ENCODE results near the gene SDHB. TPM values are rescaled to one million over a fixed set of nuclear protein-coding genes. Genes with fewer than 3 reads are reported as not detected.

The SDHB gene
- total and polyA plus RNA-seq, 2 donors from 2014 or later: 92.0 to 313 TPM

DNA sequence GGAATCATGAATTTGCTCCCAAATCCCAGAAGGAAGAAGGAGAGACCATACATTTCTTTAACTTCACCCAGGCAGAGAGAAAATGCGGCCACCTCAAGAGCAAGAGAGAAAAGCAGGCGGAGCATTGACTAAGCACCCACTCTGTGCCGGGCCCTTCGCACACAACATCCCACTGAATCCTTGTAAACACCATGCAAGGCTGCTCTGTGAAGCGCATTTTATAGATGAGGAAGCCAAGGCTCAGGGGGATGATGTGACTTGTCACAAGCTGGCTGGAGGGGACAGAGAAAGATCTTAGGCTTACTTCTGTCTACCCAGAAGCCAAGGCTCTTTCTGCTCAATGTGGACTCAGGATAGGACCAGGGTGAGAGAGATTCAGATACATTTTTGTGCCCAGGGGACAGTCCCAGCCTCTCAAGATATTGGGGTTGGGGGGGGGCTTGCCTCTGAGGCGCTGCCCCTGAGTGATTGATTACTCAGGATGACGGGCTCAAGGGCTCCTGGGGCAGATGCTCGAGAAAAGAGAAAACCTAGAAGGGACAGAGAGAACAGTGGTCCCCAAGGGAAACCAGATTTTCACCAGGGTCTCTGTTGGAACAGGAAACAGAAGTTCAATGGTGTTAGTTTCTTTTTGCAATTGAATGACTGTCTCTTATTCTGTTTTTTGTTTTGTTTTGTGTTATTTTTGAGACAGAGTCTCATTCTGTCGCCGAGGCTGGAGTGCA is 45.9 kb upstream of the SDHB start:
- no peak overlapping the region for H3K27ac ChIP-seq (ENCODE audit: low read depth in 2 of 2, low read length in 2 of 2)
- no peaks in the 10 kb centered on the region for H3K36me3 ChIP-seq (ENCODE audit: control insufficient read depth in 2 of 3, insufficient read depth in 3 of 3, low read length in 3 of 3)
- no peaks in the 10 kb centered on the region for H3K9me3 ChIP-seq (ENCODE audit: control insufficient read depth in 2 of 3, insufficient read depth in 1 of 3, low read length in 3 of 3)
- intact Hi-C loops (cut with DNase I): no loop called here
- TF ChIP-seq, protein P1, sequence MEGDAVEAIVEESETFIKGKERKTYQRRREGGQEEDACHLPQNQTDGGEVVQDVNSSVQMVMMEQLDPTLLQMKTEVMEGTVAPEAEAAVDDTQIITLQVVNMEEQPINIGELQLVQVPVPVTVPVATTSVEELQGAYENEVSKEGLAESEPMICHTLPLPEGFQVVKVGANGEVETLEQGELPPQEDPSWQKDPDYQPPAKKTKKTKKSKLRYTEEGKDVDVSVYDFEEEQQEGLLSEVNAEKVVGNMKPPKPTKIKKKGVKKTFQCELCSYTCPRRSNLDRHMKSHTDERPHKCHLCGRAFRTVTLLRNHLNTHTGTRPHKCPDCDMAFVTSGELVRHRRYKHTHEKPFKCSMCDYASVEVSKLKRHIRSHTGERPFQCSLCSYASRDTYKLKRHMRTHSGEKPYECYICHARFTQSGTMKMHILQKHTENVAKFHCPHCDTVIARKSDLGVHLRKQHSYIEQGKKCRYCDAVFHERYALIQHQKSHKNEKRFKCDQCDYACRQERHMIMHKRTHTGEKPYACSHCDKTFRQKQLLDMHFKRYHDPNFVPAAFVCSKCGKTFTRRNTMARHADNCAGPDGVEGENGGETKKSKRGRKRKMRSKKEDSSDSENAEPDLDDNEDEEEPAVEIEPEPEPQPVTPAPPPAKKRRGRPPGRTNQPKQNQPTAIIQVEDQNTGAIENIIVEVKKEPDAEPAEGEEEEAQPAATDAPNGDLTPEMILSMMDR (IDR thresholded peaks at IDR 0.05; ENCODE audit: borderline replicate concordance, extremely low read depth, insufficient read depth): no peak
- peaks cover 0 to 6% (median 0%) of the 10 kb centered on the region in 3 donors for H3K4me1 ChIP-seq (ENCODE audit: control insufficient read depth in 2 of 3, insufficient read depth in 2 of 3, low read depth in 1 of 3, low read length in 3 of 3)
- no peak for DNase-seq
- H3K4me3 ChIP-seq (ENCODE audit: low read length in 3 of 3): no peak overlapping the region
- no peak for FAIRE-seq
- no peaks in the 10 kb centered on the region for H3K27me3 ChIP-seq (ENCODE audit: control insufficient read depth, insufficient read depth, low read length)
- H3K9ac ChIP-seq (ENCODE audit: low read length in 3 of 3): no peak overlapping the region

DNA sequence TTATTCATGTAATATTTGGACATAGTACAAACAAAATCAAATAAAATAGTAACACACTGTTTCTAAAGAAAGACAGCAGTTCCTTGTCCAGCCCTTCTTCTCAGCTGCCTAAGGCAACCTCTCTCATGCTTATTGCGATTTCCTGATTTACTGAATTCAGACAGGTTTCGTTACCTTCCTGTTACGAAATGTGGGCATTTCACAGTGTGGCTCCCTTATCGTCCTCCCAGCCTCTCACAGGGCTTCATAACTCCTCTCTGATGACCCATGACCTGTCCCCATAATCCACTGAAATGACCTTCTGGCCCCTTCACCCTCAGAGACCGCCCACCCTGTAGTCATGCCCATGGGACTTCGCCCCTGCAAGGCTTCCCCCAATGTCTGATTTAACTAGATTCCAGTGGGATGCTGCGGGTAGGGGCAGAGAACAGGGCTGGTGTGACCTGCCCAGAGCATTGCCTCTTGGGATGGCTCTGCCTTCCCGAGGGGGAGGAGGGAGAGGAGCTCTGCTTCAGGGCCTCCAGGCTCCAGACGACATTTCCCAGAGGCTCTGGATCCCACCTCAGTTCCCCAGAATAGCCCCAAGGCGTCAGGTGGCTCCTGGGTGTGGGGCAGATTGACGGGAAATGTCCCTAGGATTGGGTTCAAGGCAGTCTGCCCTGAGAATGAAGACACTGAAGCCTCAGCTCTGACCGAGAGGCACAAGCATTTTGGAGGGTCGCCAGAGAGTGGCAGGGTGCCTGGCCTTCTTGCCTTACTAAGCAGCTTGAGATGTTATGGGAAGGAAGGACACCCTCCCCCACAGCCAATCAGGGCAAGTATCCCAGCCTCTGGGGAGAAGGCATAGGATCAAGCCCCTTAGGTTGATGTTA is 44.9 kb upstream of the SDHB start:
- no peaks in the 10 kb centered on the region for H3K9me3 ChIP-seq (ENCODE audit: control insufficient read depth in 2 of 3, insufficient read depth in 1 of 3, low read length in 3 of 3)
- H3K27me3 ChIP-seq (ENCODE audit: control insufficient read depth, insufficient read depth, low read length): no peaks in the 10 kb centered on the region
- intact Hi-C loops (cut with DNase I): no loop called here
- H3K36me3 ChIP-seq (ENCODE audit: control insufficient read depth in 2 of 3, insufficient read depth in 3 of 3, low read length in 3 of 3): no peaks in the 10 kb centered on the region
- peaks cover 0 to 6% (median 0%) of the 10 kb centered on the region in 3 donors for H3K4me1 ChIP-seq (ENCODE audit: control insufficient read depth in 2 of 3, insufficient read depth in 2 of 3, low read depth in 1 of 3, low read length in 3 of 3)
- DNase-seq: peak in 1 of 5 donors; percentile 19
- H3K27ac ChIP-seq (ENCODE audit: low read depth in 2 of 2, low read length in 2 of 2): peak overlapping the region in 1 of 2 donors; percentile 41
- TF ChIP-seq, protein P1 (IDR thresholded peaks at IDR 0.05; ENCODE audit: borderline replicate concordance, extremely low read depth, insufficient read depth): no peak
- no peak overlapping the region for H3K4me3 ChIP-seq (ENCODE audit: low read length in 3 of 3)
- no peak for FAIRE-seq
- H3K9ac ChIP-seq (ENCODE audit: low read length in 3 of 3): no peak overlapping the region

- FAIRE-seq: no peak
- no peaks in the 10 kb centered on the region for H3K9me3 ChIP-seq (ENCODE audit: control insufficient read depth in 2 of 3, insufficient read depth in 1 of 3, low read length in 3 of 3)
These were observed 44.0 kb upstream of the SDHB start for GRCh38 chr1:17097787-17098186.

More at GRCh38 chr1:17097787-17098186, 44.0 kb upstream of the SDHB start:
- Histone ChIP-seq H3K9ac (ENCODE audit: low read length in 3 of 3) (no peak overlapping the region), H3K36me3 (ENCODE audit: control insufficient read depth in 2 of 3, insufficient read depth in 3 of 3, low read length in 3 of 3) (no peaks in the 10 kb centered on the region), H3K4me1 (ENCODE audit: control insufficient read depth in 2 of 3, insufficient read depth in 2 of 3, low read depth in 1 of 3, low read length in 3 of 3) (peaks cover 0 to 6% (median 0%) of the 10 kb centered on the region in 3 donors), H3K27me3 (ENCODE audit: control insufficient read depth, insufficient read depth, low read length) (no peaks in the 10 kb centered on the region), H3K4me3 (ENCODE audit: low read length in 3 of 3) (no peak overlapping the region), H3K27ac (ENCODE audit: low read depth in 2 of 2, low read length in 2 of 2) (peak overlapping the region; percentile 51 to 55)
- intact Hi-C loops (cut with DNase I): no loop called here
- DNase-seq: peak in 2 of 5 donors; percentile 17 to 25
- TF ChIP-seq, protein P1 (IDR thresholded peaks at IDR 0.05; ENCODE audit: borderline replicate concordance, extremely low read depth, insufficient read depth): no peak

Data from kidney (tissue), 14 donors.